NCI-H2107 (cell line): ENCODE results near the gene B4GALT1.
"Not testable (repeated sequence)": the region's sequence is repeated elsewhere in the genome, so short reads cannot be mapped to it uniquely, and the experiment has no call there.

ENCODE experiments used
- DNase-seq: peaks from one replicate; lab custom pipeline; 2025; lab: John Stamatoyannopoulos, UW

B4GALT1 gene

GRCh38 chr9:33161589-33162132 lies 5.5 kb downstream of the B4GALT1 start:
- no peak for DNase-seq

GRCh38 chr9:33161011-33161588 lies 6.0 kb downstream of the B4GALT1 start:
- no peak for DNase-seq

GRCh38 chr9:33160446-33160845 lies 6.7 kb downstream of the B4GALT1 start:
- DNase-seq: not testable (repeated sequence)

GRCh38 chr9:33159777-33160127 lies 7.4 kb downstream of the B4GALT1 start:
- DNase-seq: no peak

- DNase-seq: no peak
Observed at GRCh38 chr9:33158843-33159776, 8.0 kb downstream of the B4GALT1 start.

GRCh38 chr9:33157960-33158842 lies 8.9 kb downstream of the B4GALT1 start:
- no peak for DNase-seq

- no peak for DNase-seq
Observed at GRCh38 chr9:33155393-33155792, 11.7 kb downstream of the B4GALT1 start.

- DNase-seq: no peak
Observed at GRCh38 chr9:33154371-33154770, 12.8 kb downstream of the B4GALT1 start.

- no peak for DNase-seq
Observed at GRCh38 chr9:33153666-33154065, 13.5 kb downstream of the B4GALT1 start.

- DNase-seq: no peak
Observed at GRCh38 chr9:33153001-33153400, 14.1 kb downstream of the B4GALT1 start.

GRCh38 chr9:33151601-33152000 lies 15.5 kb downstream of the B4GALT1 start:
- no peak for DNase-seq

- DNase-seq: no peak
Observed at GRCh38 chr9:33151007-33151557, 16.1 kb downstream of the B4GALT1 start.

- DNase-seq: no peak
Observed at GRCh38 chr9:33148367-33149014, 18.6 kb downstream of the B4GALT1 start.

- DNase-seq: no peak
Observed at GRCh38 chr9:33147416-33148169, 19.5 kb downstream of the B4GALT1 start.

GRCh38 chr9:33146298-33146697 lies 20.8 kb downstream of the B4GALT1 start:
- no peak for DNase-seq

GRCh38 chr9:33144551-33144950 lies 22.6 kb downstream of the B4GALT1 start:
- no peak for DNase-seq

- DNase-seq: no peak
Observed at GRCh38 chr9:33143241-33143661, 23.9 kb downstream of the B4GALT1 start.

GRCh38 chr9:33142535-33142934 lies 24.6 kb downstream of the B4GALT1 start:
- DNase-seq: no peak

- no peak for DNase-seq
Observed at GRCh38 chr9:33140401-33141360, 26.5 kb downstream of the B4GALT1 start.
